Measurements from ENCODE around the gene DPYSL5.
A peak's percentile ranks its signal among the peaks of the same experiment; 100 is the strongest.

DPYSL5 gene

DNA sequence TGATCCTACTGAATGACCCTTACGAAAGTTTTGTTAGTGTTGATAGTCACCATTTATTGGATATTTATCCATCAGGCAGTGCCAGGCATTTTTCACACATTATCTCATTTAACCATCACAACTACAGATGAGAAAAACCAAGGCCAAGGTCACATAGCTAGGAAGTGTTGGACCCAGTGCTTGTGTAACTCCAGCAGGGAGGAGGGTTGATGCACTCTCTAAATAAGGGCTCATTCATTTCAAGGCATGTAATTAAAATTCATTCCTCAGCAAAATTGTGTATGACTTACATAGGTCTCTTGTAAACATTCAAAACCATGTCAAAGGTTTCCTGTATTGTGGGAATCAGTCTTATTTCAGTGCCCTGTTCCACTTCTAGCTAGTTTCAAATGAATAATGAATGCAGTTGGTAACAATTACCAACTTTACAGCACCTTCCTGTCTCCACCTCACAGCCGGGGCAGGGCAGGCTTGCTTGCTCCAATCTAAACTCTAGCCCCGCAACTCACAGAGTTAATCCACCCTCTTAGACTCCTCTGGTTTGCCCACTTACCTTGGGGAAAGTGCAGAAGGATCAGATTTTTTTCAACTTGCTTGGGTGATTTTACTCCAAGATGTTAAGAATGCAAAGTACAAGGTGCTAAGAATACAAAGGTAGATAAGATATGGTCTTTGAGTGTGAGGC is 116.7 kb downstream of the DPYSL5 start:
- no peak for DNase-seq (ENCODE audit: low read depth in 2 of 2)

DNA sequence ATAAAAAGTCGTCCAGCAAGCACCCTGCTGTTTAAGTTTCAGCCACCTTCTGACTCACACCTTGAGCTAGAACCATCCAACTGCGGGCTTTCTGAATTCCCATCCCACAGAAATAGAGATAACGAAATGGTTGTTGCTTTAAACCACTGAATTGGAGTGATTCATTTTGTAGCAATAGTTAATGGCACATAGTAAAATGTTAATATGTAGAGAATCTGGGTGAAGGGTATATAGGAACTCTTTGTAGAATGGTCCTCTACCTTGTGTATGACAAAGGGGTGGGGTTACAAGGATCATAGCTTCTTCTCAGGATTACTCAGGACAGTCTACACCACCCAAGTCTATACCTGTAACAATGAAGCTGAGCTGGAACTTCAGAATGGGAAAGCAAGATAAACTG is 120.1 kb downstream of the DPYSL5 start:
- DNase-seq (ENCODE audit: low read depth in 2 of 2) = no peak

DNA sequence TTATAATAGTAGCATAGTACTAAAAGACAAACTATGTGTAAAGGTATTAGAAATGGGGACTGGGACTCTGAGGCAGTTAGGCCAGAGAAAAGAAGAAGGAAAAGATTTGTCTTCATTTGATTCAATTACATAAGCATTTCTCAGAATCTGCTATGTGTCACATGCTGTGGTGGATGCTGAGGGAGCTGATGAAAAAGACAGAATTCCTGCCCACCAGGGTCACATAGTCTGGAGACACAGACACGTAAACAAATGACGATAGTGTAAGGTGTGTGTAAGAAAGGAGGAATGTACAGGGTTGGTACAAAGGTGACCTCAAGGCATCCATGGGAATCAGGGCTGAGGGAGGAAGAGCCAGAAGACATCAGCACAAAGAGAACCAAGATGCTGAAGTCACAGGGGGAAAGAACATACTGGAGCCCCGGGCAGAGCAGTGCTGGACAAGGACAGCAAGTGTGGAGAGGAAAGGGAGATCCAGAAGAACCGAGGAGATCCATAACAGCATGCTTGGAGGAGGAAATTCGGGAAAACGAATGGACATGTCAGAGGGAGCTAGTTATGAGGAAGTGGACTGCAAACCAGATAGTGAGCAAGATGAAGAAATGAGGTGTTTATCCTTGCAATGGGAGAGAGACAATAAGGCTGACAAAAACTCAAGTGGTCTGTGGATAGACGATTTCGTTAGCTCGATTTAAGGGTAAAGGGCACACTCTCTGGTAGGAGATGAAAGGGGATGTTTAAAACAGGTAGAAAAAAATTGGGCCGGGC is 121.3 kb downstream of the DPYSL5 start:
- DNase-seq (ENCODE audit: low read depth in 2 of 2) = no peak

DNA sequence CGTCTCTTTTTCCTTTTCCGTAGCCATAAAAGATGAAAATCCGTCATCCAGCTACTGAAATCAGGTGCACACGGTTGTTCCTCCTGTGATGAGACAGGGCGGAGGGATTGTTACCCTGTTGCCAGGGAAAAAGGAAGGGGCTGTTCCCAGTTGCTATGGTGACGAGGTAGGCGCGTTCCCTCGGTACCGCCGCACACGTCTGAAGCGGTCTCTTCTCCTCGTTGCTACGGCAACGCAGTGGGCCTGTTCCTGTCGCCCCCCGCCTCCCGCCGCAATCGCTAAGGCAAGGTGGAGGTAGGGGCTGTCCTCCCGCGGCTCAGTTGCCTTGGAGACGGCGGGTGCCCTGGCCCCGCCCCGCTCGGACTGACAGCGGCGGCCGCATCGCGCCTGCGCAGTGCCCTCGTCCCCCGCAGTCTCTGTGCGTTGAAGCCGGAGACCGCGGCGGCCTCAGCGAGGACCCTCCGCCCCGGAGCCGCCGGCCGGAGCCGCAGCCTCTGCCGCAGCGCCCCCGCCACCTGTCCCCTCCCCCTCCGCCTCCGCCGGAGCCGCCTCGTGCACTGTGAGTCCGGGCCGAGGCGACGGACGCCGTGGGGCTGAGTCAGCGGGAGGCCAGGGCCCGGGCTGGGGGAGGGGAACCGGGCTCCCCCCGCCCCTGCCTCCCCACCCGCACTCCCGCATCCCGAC is 122.5 kb downstream of the DPYSL5 start, which contains the start of gene MAPRE3:
MAPRE3 (plus strand) TSS at position 394 of the 684 bp plus-strand sequence. CDS start 51,582 bp downstream, outside the sequence.
- peak; percentile 67 for DNase-seq (ENCODE audit: low read depth in 2 of 2)

DNA sequence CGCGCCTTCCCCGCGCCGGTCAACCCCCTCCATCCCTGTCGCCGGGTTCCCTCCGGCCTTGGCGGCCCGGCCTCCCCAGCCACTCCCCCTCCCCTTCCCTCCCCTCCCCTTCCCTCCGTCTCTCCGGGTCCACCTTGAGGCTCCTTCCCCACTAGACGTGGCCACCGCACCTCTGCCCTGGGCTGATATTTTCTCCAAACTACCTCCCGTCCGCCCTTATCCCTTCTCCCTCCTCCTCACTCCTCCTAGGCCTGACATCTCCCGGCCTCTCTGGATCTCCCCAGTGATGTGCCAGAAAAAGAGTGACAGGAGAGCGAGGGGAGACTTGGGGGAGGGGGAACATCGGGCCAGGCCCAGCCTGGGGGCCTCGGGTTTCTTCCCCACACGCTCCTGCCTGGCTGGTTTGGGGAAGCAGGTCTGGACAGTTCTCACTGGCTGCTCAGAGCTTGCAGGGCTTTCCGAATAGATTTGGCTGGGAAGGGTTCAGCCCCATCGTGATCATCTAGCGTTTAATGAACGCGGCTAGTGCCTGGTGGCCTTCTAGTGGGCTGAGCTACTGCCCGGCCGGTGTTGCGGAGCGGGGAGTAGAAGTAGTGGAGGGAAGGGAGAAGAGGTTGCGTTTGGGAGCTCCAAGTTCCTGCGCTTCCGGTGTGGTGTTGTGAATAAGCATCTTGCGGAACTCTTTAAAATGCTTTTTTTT is 123.1 kb downstream of the DPYSL5 start:
- peak in 1 of 2 donors; percentile 1 for DNase-seq (ENCODE audit: low read depth in 2 of 2)

DNA sequence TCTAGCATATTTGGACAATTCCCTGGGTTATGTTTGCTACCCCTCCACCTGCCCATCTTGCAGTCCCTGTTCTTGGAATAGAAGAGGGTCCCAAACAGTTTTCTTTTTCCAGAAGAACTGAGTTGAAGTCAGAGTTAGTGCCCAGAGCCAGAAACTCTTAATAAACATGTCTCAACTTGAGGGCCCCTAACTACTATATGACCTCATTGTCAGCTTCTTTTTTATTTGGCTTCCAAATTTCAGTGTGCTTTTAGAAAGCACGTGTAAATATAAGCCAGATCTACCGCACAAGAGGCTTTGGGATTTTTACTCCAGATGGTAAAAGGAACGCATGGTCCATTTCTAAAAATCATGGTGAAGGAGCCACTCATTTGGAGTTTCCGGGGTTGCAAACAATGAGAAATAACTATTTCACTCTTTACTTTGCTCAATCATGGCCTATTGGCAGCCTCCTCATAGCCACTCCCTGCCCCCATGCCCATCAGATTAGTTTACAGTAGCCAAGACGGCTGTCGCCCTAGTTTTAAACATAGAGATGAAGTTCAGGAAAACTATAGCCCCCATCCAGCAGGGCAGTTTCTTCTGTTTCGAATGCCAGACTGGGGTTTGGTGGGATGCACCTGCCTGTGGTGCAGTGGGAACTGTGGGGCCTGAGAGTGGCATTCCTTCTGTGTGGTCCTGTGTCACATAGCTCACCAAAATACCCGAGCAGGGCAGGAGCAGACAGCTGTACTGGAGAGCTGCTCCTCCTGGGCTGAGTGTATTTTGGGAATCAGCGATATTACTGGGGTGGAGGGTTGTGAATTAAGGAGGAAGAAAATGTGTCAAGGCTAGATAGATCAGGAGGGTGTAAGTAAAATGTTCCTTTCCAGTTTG is 124.2 kb downstream of the DPYSL5 start:
- DNase-seq (ENCODE audit: low read depth in 2 of 2) = no peak

DNA sequence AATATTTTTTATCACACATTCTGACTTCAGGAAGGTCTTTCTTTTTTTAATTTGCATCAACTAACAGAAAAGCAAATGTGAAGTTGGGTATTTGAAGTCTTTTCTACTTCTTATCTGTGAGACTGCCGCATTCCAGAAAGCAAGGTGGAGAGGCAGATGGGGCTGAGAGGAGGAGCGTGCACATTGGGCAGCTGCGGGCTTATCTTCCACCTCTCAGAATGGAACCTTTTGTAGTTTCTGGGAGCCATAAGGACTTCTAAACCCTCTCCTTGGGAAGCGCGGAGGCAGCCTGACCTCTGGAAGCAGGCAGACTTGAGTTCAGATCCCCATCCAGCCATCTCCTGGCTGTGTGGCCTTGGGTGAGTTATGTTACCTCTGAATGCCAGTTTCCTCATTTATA is 126.4 kb downstream of the DPYSL5 start:
- DNase-seq (ENCODE audit: low read depth in 2 of 2) = no peak

DNA sequence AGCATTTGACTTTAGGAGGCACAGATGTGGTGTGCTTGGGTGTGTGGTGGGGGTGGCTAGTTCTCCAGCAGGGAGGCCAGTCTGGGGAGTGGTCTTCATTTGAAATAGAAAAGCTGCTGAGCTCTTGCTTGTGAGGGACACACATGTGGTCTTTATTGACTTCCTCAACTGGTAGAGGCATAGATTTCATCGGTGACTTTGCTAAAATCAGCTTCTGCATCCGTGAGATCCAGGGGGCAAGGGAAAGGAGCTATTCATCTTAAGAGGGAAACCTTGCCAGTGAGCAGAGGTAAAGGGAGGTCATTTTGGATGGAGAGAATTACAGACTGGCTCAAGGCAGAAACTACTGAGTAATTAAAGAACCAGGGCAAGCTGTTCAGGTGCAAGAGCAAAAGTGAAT is 127.2 kb downstream of the DPYSL5 start:
- DNase-seq (ENCODE audit: low read depth in 2 of 2) = no peak

DNA sequence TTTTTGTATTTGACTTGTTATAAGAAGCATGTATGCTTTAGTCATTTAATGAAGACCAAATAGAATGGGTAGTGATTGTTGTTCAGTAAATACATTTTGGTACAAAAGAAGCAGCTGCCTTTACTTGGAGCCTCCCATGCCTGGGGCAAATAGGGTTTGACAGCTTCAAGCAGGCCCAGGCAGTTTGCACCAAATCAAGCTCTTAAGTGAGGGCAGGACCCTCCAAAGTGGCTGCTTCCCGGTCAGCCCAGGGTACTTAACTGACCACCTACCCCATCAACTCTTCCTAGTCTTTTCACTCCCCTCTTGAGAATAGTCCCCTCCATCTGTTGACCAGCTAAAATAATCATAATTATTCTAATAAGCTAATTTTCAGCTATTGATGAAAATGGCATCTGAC is 127.7 kb downstream of the DPYSL5 start:
- DNase-seq (ENCODE audit: low read depth in 2 of 2) = no peak

DNA sequence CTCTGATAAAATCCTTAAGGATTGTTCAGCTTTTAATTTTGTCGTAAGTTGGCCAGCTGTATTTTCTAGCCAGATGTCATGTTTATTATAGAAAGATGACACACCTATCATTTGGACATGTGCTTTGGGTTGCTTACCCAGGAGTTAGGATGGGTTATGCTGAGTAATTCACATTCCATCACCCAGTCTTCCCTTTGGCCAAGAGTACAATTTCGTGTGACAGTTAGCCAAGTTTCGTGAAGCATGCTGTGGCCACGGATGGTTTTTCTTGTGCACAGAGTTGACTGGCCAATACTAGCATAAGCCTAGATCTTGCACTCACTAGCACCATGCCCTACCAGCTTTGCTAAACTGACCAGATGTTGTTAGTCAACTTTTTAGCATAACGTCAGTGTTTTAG is 128.3 kb downstream of the DPYSL5 start:
- DNase-seq (ENCODE audit: low read depth in 2 of 2) = no peak

DNA sequence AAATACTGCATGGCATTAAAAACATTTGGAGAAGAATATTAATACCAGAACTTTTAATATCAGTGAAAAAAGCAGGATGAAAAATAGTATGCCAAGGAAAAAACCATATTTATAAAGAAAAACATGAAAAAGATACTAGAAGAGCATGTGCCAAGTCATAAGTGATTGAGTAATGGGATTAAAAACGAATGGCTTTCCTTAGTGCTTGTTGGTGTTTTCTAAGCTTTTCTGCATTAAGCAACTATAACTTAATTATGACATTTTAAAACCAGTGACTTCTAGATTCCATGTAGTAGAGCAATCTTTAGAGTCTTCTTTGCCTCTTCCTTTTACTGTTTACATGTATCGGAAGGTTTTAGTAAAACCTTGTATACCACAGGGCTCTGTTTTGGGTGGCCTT is 129.1 kb downstream of the DPYSL5 start:
- DNase-seq (ENCODE audit: low read depth in 2 of 2) = no peak

DNA sequence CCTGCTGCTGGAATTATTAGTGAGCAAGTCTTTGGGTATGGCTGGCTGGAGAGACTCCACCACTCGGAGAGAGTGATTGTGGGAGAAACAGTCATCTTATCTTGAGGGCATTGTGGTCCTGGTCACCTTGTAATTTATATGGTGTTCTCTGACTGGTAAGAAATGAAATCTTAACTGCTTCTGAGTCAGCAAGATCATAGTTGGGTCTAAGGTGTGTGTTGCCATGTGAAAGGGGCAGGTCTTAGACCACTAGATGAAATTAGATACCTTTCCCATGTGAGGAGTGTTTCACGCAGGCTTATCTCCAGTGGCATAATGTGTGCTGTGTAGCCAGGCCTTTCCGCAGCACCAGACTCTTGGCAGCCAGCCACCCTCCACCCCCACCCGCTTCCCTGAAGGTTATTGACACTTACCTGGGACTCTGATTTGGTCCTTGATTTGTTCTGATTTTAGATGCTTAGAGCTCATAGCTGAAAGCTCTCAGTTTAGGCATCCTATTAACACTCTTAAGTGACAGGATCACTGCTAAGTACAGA is 130.2 kb downstream of the DPYSL5 start:
- no peak for DNase-seq (ENCODE audit: low read depth in 2 of 2)

DNA sequence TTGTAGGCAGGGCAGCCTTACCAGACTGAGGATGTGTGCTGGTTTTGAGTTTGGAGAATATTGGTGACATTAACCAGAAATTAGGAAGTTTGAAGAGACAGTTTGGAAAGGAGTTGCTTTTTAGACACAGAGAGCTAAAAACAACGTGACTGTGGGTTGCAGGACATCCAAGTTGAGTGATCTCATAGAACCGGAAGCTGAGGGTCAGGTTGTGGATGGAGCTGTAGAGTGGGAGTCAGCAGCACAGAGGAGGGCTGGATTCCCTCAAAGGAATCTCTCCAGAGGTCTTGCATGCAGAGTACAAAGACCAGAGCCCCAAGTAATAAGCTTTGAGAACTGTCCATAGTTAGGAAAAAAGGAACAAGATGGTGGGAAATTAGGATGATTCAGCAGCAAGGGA is 131.8 kb downstream of the DPYSL5 start:
- DNase-seq (ENCODE audit: low read depth in 2 of 2) = no peak

DNA sequence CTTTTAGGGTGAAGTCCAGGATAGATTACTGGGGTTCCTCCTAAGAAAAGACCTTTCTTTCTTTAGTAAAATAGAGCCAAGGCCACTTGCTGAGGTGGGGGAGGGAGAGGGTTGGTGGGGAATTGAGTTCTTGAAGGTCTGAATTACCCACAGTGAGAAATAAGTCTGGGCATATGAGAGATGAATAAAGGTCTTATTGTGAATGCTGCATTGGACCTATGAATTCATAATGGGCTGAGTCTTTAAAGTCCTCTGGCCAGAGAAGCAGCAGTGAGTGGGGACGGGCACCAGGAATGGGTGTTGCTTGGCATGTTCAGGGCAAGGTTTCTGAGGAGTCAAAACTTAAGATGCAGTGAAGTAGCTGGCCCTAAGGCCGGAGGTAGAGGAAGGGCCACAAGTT is 133.0 kb downstream of the DPYSL5 start:
- DNase-seq (ENCODE audit: low read depth in 2 of 2) = no peak

DNA sequence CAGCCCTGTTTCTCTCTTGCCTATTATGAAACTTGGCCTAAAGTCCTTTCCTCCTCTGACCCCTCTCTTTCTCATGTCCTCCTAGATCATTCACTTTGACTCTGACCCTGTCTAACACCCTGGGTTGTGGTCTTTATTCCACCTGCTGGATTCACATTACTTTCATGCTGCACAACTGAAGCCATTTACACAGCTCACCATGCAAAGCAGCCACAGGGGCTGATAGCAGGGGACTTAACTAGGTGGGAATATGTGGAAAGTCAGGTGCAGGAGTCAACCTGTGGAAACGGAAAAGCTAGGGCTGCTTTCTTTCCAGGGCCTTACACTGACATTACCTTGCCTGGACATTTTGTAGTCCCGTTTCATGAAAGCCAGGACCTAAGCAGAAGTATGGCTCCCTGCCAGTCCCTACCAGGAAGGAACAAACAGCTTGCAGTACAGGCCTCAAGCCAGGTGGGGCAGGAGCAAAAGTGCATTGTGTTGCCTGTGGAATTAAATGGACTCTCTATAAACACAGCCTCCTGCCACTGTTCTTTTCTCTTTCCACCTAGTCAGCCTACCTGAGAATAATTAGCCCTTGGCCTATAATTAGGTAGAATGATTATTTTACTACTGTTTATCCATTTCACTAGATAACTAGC is 134.3 kb downstream of the DPYSL5 start:
- no peak for DNase-seq (ENCODE audit: low read depth in 2 of 2)

DNA sequence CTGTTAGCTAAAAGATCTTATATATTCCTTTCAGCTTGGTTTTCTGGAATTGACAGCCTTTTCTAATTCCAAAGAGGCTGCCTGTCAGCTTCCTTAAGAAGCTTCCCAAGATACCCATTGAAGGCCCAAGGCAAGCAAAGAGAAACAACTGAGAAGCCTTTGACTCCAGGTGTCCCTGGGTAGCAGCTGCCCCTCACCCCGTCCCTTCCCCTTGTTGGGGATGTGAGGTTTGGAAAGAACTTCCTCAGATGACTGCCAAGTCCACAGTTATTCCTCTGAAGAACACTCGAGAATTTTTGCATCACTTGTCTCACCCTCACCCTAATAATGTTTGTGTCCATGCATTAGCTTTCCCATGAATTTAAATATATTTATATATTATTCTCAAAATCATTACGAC is 135.8 kb downstream of the DPYSL5 start:
- DNase-seq (ENCODE audit: low read depth in 2 of 2) = no peak

DNA sequence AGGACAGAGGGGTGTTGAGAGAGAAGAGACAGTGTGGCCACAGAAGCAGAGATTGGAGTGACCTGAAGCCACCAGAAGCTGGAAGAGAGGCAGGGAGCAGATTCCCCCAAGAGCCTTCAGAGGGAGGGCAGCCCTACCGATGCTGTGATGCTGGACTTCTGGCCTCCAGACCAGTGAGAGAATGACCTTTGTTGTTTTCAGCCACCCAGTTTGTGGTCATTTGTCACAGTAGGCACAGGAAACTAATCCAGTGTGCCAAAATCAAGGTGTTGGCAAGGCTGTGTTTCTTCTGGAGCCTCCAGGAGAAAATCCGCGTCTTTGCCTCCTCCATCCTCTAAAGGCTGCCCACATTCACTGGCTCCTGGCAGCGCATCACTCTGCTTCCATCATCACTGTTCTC is 137.9 kb downstream of the DPYSL5 start:
- DNase-seq (ENCODE audit: low read depth in 2 of 2) = no peak

DNA sequence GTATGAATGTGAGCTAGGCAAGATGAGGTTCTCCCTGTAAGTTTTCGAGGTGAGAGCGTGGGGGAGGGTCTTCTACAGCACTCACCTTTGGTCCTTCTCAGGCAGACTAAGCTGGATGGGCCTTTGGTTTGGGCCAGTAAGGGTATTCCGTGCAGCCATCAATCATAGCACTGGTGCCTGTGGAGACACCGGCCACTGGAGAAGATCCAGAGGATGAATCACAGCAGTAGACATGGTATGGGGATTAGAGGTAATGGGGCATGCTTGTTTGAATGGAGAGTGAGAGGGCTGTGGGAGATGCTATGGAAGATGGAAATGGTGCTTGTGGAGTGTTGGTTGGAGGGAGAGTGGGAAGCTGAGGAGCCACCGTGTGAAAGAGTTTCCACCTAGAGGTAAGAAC is 138.6 kb downstream of the DPYSL5 start:
- DNase-seq (ENCODE audit: low read depth in 2 of 2) = no peak

DNA sequence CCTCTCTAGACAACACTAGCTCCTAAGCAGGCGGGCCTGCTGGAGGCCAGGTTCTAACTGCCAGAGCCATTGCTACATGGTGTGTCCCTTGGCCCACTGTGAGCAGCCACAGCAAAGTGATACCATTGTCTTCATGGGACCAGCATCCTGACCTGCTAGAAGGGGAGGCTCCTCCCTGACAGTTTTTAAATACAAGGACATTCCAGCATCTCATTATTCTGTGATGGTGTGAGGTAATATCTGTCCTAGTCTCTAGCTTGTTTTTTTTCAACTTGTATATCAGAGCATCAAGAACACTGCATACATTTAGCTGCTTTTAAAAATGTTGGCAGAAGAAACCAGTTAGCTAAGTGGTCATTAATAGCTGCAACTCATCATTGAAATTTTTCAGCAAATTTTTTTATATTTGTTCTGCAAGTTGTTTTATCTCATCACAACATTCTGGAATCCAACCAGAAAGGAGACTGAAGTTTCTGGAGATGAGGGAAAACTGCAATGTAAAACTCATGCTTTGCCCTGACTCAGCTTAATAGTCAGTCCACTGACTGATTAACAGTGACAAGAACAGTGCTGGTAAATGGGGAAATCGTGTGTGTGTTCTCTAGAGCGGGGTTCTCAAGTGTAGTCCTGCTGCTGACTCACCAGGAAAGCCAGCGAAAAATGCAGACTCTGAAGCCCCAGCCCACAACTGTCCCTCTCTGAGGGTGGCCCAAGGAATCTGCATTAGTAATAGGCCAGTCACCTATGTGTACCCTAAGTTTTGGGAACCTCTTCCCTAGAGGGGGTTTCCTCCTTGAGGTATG is 140.3 kb downstream of the DPYSL5 start:
- no peak for DNase-seq (ENCODE audit: low read depth in 2 of 2)

DNA sequence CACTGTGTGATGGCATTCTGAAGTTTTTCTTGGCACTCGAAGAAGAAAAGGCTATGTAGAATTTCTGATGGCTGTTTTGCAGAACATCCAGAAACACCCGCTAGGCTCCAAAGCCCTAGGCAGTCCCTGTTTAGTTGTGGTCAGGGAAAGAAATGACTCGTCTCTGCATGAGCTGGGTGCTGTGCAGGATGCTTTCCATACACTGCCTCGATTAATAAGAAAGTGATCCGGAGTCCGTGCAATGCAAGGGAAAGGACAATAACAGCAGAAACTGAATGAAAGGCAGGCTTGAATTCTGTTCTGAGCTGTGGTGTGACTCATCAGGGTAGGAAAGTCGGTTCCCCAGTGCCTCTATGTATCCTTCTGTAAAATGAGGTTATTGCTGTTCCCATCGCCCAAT is 141.2 kb downstream of the DPYSL5 start:
- no peak for DNase-seq (ENCODE audit: low read depth in 2 of 2)

All from activated CD4-positive, alpha-beta T cell treated with anti-CD3 and anti-CD28 coated beads for 24 hours (primary cell).